Measurements from ENCODE around the gene COL5A1. TPM values are rescaled to one million over a fixed set of nuclear protein-coding genes. Genes with fewer than 3 reads are reported as not detected.

COL5A1 gene
- total RNA-seq, 1 donor, result 801 TPM

- H3K36me3 ChIP-seq (ENCODE audit: insufficient read depth, low read length), result peaks cover 58% of the 10 kb centered on the region
- peak; percentile 84 for DNase-seq (ENCODE audit: insufficient read length, low spot score, missing footprints)
- peaks cover 4% of the 10 kb centered on the region for H3K4me1 ChIP-seq (ENCODE audit: insufficient read depth, low read length)
- no peaks in the 10 kb centered on the region for H3K27me3 ChIP-seq (ENCODE audit: insufficient read depth, low read length)
- no peak overlapping the region for H2AFZ ChIP-seq (ENCODE audit: low read length)
- no peaks in the 10 kb centered on the region for H3K9me3 ChIP-seq (ENCODE audit: low read depth, low read length)
- H3K4me2 ChIP-seq (ENCODE audit: insufficient read depth, low read length), result no peak overlapping the region
- peak overlapping the region; percentile 34 for H3K27ac ChIP-seq (ENCODE audit: low read depth, low read length)
- peaks cover 94% of the 10 kb centered on the region for H3K79me2 ChIP-seq (ENCODE audit: insufficient read depth, low read length)
- TF ChIP-seq CTCF (IDR thresholded peaks at IDR 0.05; ENCODE audit: extremely low read depth, low read depth, low read length), result no peak
- H3K4me3 ChIP-seq (ENCODE audit: insufficient read depth, low read length), result no peak overlapping the region
- H4K20me1 ChIP-seq (ENCODE audit: insufficient read depth, low read length), result peaks cover 87% of the 10 kb centered on the region
Observed at GRCh38 chr9:134691695-134692572, 50.3 kb downstream of the COL5A1 start.

- no peak overlapping the region for H3K4me3 ChIP-seq (ENCODE audit: insufficient read depth, low read length)
- peak; percentile 64 for DNase-seq (ENCODE audit: insufficient read length, low spot score, missing footprints)
- H3K4me2 ChIP-seq (ENCODE audit: insufficient read depth, low read length), result no peak overlapping the region
- no peaks in the 10 kb centered on the region for H3K27me3 ChIP-seq (ENCODE audit: insufficient read depth, low read length)
- peaks cover 87% of the 10 kb centered on the region for H4K20me1 ChIP-seq (ENCODE audit: insufficient read depth, low read length)
- H3K4me1 ChIP-seq (ENCODE audit: insufficient read depth, low read length), result peaks cover 4% of the 10 kb centered on the region
- peaks cover 60% of the 10 kb centered on the region for H3K36me3 ChIP-seq (ENCODE audit: insufficient read depth, low read length)
- H3K79me2 ChIP-seq (ENCODE audit: insufficient read depth, low read length), result peaks cover 94% of the 10 kb centered on the region
- no peak for TF ChIP-seq CTCF (IDR thresholded peaks at IDR 0.05; ENCODE audit: extremely low read depth, low read depth, low read length)
- H2AFZ ChIP-seq (ENCODE audit: low read length), result no peak overlapping the region
- H3K9me3 ChIP-seq (ENCODE audit: low read depth, low read length), result no peaks in the 10 kb centered on the region
- H3K27ac ChIP-seq (ENCODE audit: low read depth, low read length), result peak overlapping the region; percentile 22
Observed at GRCh38 chr9:134692573-134692860, 50.9 kb downstream of the COL5A1 start.

- Histone ChIP-seq H3K4me2 (ENCODE audit: insufficient read depth, low read length) (no peak overlapping the region), H3K27ac (ENCODE audit: low read depth, low read length) (no peak overlapping the region), H2AFZ (ENCODE audit: low read length) (no peak overlapping the region), H3K4me1 (ENCODE audit: insufficient read depth, low read length) (peaks cover 4% of the 10 kb centered on the region), H3K4me3 (ENCODE audit: insufficient read depth, low read length) (no peak overlapping the region), H3K79me2 (ENCODE audit: insufficient read depth, low read length) (peaks cover 93% of the 10 kb centered on the region), H3K27me3 (ENCODE audit: insufficient read depth, low read length) (no peaks in the 10 kb centered on the region), H3K9me3 (ENCODE audit: low read depth, low read length) (no peaks in the 10 kb centered on the region), H3K36me3 (ENCODE audit: insufficient read depth, low read length) (peaks cover 60% of the 10 kb centered on the region), H4K20me1 (ENCODE audit: insufficient read depth, low read length) (peaks cover 87% of the 10 kb centered on the region)
- peak; percentile 78 for DNase-seq (ENCODE audit: insufficient read length, low spot score, missing footprints)
- TF ChIP-seq CTCF (IDR thresholded peaks at IDR 0.05; ENCODE audit: extremely low read depth, low read depth, low read length), result no peak
Observed at GRCh38 chr9:134693011-134693410, 51.4 kb downstream of the COL5A1 start.

- Histone ChIP-seq H3K4me2 (ENCODE audit: insufficient read depth, low read length) (no peak overlapping the region), H3K27ac (ENCODE audit: low read depth, low read length) (no peak overlapping the region), H3K9me3 (ENCODE audit: low read depth, low read length) (no peaks in the 10 kb centered on the region), H4K20me1 (ENCODE audit: insufficient read depth, low read length) (peaks cover 87% of the 10 kb centered on the region), H3K27me3 (ENCODE audit: insufficient read depth, low read length) (no peaks in the 10 kb centered on the region), H3K4me3 (ENCODE audit: insufficient read depth, low read length) (no peak overlapping the region), H3K36me3 (ENCODE audit: insufficient read depth, low read length) (peaks cover 60% of the 10 kb centered on the region), H3K4me1 (ENCODE audit: insufficient read depth, low read length) (peaks cover 4% of the 10 kb centered on the region), H2AFZ (ENCODE audit: low read length) (no peak overlapping the region), H3K79me2 (ENCODE audit: insufficient read depth, low read length) (peaks cover 93% of the 10 kb centered on the region)
- peak; percentile 77 for DNase-seq (ENCODE audit: insufficient read length, low spot score, missing footprints)
- TF ChIP-seq CTCF (IDR thresholded peaks at IDR 0.05; ENCODE audit: extremely low read depth, low read depth, low read length), result no peak
Observed at GRCh38 chr9:134693641-134694367, 52.2 kb downstream of the COL5A1 start.

All from osteoblast (primary cell).